Liver (tissue), 9 donors: ENCODE results near the gene OR6K6. TPM values are rescaled to one million over a fixed set of nuclear protein-coding genes. Genes with fewer than 3 reads are reported as not detected.

Experiments
- DNase-seq: peaks from one replicate; pipeline ENCODE4 v3.0.0-alpha.2; 2017; ENCODE audit warnings: low spot score
- H3K27ac ChIP-seq, 2 donors: one replicate each; pipeline ENCODE4 v1.7.0; 2013; ENCODE audit warnings: inconsistent platforms in 2 of 2, low read length in 2 of 2, control low read depth in 1 of 2, low read depth in 1 of 2, mild to moderate bottlenecking in 1 of 2
- H3K27me3 ChIP-seq, 4 donors: one replicate each; pipeline versions ENCODE4 v1.6.1 to v1.7.0; 2013; ENCODE audit warnings: low read length in 3 of 4, inconsistent platforms in 1 of 4, mild to moderate bottlenecking in 1 of 4, moderate library complexity in 1 of 4; ENCODE audit not compliant: control insufficient read depth in 4 of 4, insufficient read depth in 4 of 4
- H3K36me3 ChIP-seq, 4 donors: one replicate each; pipeline versions ENCODE4 v1.6.1 to v1.7.0; 2013; ENCODE audit warnings: low read length in 3 of 4, mild to moderate bottlenecking in 3 of 4, low read depth in 1 of 4, moderate library complexity in 1 of 4; ENCODE audit not compliant: control insufficient read depth in 4 of 4, insufficient read depth in 3 of 4
- H3K4me1 ChIP-seq, 4 donors: one replicate each; pipeline versions ENCODE4 v1.6.1 to v1.7.0; 2013; ENCODE audit warnings: low read length in 3 of 4, mild to moderate bottlenecking in 3 of 4, moderate library complexity in 1 of 4; ENCODE audit not compliant: control insufficient read depth in 4 of 4, insufficient read depth in 4 of 4
- H3K4me3 ChIP-seq, 3 donors: one replicate each; pipeline versions ENCODE4 v1.6.1 to v1.7.0; 2013; ENCODE audit warnings: low read length in 3 of 3, control low read depth in 1 of 3, low read depth in 1 of 3, mild to moderate bottlenecking in 1 of 3
- H3K9ac ChIP-seq, 2 donors: one replicate each; pipeline ENCODE4 v1.7.0; 2013; ENCODE audit warnings: low read length in 2 of 2, mild to moderate bottlenecking in 2 of 2, moderate library complexity in 2 of 2, control low read depth in 1 of 2, low read depth in 1 of 2
- H3K9me3 ChIP-seq, 4 donors: one replicate each; pipeline versions ENCODE4 v1.6.1 to v1.7.0; 2013; ENCODE audit warnings: low read length in 3 of 4; ENCODE audit not compliant: control insufficient read depth in 4 of 4
- EGR1 ChIP-seq, 2 donors: IDR thresholded peaks; 2 replicates each; pipeline ENCODE4 v1.6.1; 2016 to 2018; ENCODE audit warnings: antibody characterized with exemption in 2 of 2, low read depth in 2 of 2
- FOXA1 ChIP-seq: IDR thresholded peaks from 2 replicates; pipeline ENCODE4 v1.6.1; 2016; ENCODE audit warnings: antibody characterized with exemption
- FOXA2 ChIP-seq: IDR thresholded peaks from 2 replicates; pipeline ENCODE4 v1.6.1; 2016; ENCODE audit warnings: antibody characterized with exemption
- GABPA ChIP-seq, 2 donors: IDR thresholded peaks in 1 of 2; conservative IDR thresholded peaks in 1 of 2; 2 replicates each; pipeline ENCODE4 v1.6.1; 2016; ENCODE audit warnings: antibody characterized with exemption in 2 of 2, mild to moderate bottlenecking in 1 of 2, moderate library complexity in 1 of 2
- HNF4A ChIP-seq, 2 donors: conservative IDR thresholded peaks; 2 replicates each; pipeline ENCODE4 v1.6.1; 2016; ENCODE audit warnings: antibody characterized with exemption in 2 of 2, mild to moderate bottlenecking in 2 of 2
- HNF4G ChIP-seq: IDR thresholded peaks from 2 replicates; pipeline ENCODE4 v1.6.1; 2016; ENCODE audit warnings: antibody characterized with exemption
- JUND ChIP-seq, 2 donors: IDR thresholded peaks; 2 replicates each; pipeline ENCODE4 v1.6.1; 2016; ENCODE audit warnings: antibody characterized with exemption in 2 of 2
- NR2F2 ChIP-seq: IDR thresholded peaks from 2 replicates; pipeline ENCODE4 v1.6.1; 2016; ENCODE audit warnings: antibody characterized with exemption
- RAD21 ChIP-seq, 2 donors: IDR thresholded peaks; 2 replicates each; pipeline ENCODE4 v1.6.1; 2016; ENCODE audit warnings: antibody characterized with exemption in 2 of 2, mild to moderate bottlenecking in 2 of 2
- RXRA ChIP-seq, 2 donors: IDR thresholded peaks; 2 replicates each; pipeline ENCODE4 v1.6.1; 2017 to 2018; ENCODE audit warnings: antibody characterized with exemption in 2 of 2, mild to moderate bottlenecking in 1 of 2
- SP1 ChIP-seq: IDR thresholded peaks from 2 replicates; pipeline ENCODE4 v1.6.1; 2018; ENCODE audit warnings: antibody characterized with exemption, mild to moderate bottlenecking
- TAF1 ChIP-seq: conservative IDR thresholded peaks from 2 replicates; pipeline ENCODE4 v1.6.1; 2016; ENCODE audit warnings: antibody characterized with exemption, mild to moderate bottlenecking
- YY1 ChIP-seq: IDR thresholded peaks from 2 replicates; pipeline ENCODE4 v1.6.1; 2016; ENCODE audit warnings: antibody characterized with exemption, mild to moderate bottlenecking
- WGBS: extraction: QIAGEN DNeasy Blood & Tissue Kit; methylation state at CpG from one replicate; pipeline ENCODE4 v1.1.7; 2013; 5-methylcytosine and 5-hydroxymethylcytosine counted together
- polyA plus RNA-seq, 2 donors: library from polyadenylated mRNA; stranded (reverse) in 1 of 2; unstranded in 1 of 2; fragments of 200-250 nt in 1 of 2; fragments of >200 nt in 1 of 2; fragmentation: Nextera tagmentation in 1 of 2; extraction: Ambion mirVana in 1 of 2; gene quantifications; one replicate each; pipeline versions ENCODE4 v1.2.1 to v1.2.3, GENCODE V29; 2013 to 2015
- total RNA-seq, 2 donors: library from RNA; depleted of rRNA; stranded (reverse); fragments of >200 nt; gene quantifications; one replicate each; pipeline ENCODE4 v1.2.3, GENCODE V29; 2014
- TF ChIP-seq, protein P1 (sequence below): IDR thresholded peaks from 2 replicates; pipeline ENCODE4 v1.6.1; 2016; ENCODE audit warnings: antibody characterized with exemption
- TF ChIP-seq, protein P2 (sequence below): IDR thresholded peaks from 2 replicates; pipeline ENCODE4 v1.6.1; 2016; ENCODE audit warnings: antibody characterized with exemption, mild to moderate bottlenecking
- TF ChIP-seq, protein P3 (sequence below): IDR thresholded peaks from 2 replicates; pipeline ENCODE4 v1.6.1; 2016; ENCODE audit warnings: antibody characterized with exemption
- TF ChIP-seq, protein P4 (sequence below): IDR thresholded peaks from 2 replicates; pipeline ENCODE4 v1.6.1; 2016; ENCODE audit warnings: antibody characterized with exemption
- TF ChIP-seq, protein P5 (sequence below): fragments of 150-350 bp; IDR thresholded peaks from 2 replicates; pipeline ENCODE4 v1.5.1; 2017; ENCODE audit warnings: improper control_type of control experiment, low read depth, low read length; ENCODE audit not compliant: missing input control
- donor health status: healthy.
- donor health status: healthy.
- donor health status: healthy.
- donor health status: healthy.
- donor health status: healthy.

Gene OR6K6
- total and polyA plus RNA-seq, 4 donors = not detected

DNA sequence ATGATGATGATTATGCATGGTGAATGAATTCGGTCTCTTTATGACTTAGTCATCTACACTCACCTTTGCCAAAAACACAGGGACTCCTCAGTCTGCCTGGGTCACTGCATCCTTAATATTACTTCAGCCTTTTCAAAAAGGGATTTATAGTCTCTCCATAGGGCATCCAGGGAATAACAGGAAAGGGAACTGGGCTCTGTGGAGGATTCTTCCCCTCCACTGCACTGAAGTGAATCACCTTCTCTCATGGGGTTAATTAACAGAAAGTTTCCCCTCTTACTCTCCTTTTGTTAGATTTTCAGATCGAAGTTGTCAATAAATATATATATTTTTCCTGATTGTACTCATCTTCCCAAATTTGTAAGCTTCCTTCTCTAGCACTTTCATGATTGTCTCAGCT is 33.9 kb upstream of the OR6K6 start, which contains the start of gene OR6K3 (continued):
- TF ChIP-seq EGR1 (IDR thresholded peaks at IDR 0.05; ENCODE audit: low read depth in 2 of 2) = no peak

DNA sequence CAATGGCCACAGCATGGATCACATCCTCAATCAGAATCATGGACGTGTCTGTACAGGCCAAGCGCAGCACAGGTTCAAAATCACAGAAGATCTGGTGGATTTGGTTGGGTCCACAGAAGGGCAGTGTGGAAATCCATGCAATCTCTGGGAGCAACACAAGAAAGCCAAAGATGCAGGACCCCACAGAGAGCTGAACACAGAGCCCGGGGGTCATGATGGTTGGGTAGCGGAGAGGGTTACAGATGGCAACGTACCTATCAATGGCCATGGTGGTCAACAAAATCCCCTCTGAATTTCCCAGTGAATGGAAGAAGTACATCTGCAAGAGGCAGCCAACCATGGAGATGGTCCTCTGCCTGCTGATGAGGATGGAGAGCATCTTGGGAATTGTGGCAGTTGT is 30.1 kb upstream of the OR6K6 start:
- H3K9me3 ChIP-seq = no peaks in the 10 kb centered on the region
- no peak for TF ChIP-seq NR2F2
- no peak for TF ChIP-seq EGR1 (IDR thresholded peaks at IDR 0.05; ENCODE audit: low read depth in 2 of 2)
- no peak for TF ChIP-seq RAD21 (IDR thresholded peaks at IDR 0.05)
- no peak for TF ChIP-seq SP1
- TF ChIP-seq FOXA1 = no peak
- TF ChIP-seq YY1 = no peak
- no peak for TF ChIP-seq JUND (IDR thresholded peaks at IDR 0.05)
- TF ChIP-seq, protein P1, sequence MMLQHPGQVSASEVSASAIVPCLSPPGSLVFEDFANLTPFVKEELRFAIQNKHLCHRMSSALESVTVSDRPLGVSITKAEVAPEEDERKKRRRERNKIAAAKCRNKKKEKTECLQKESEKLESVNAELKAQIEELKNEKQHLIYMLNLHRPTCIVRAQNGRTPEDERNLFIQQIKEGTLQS = no peak
- 85% methylated on average over 5 of the region's 5 CpGs for WGBS
- H3K4me3 ChIP-seq = no peak overlapping the region
- no peak for DNase-seq
- no peaks in the 10 kb centered on the region for H3K36me3 ChIP-seq
- peaks cover 0 to 3% (median 0%) of the 10 kb centered on the region in 4 donors for H3K27me3 ChIP-seq
- no peaks in the 10 kb centered on the region for H3K4me1 ChIP-seq
- H3K27ac ChIP-seq = no peak overlapping the region
- H3K9ac ChIP-seq = no peak overlapping the region

DNA sequence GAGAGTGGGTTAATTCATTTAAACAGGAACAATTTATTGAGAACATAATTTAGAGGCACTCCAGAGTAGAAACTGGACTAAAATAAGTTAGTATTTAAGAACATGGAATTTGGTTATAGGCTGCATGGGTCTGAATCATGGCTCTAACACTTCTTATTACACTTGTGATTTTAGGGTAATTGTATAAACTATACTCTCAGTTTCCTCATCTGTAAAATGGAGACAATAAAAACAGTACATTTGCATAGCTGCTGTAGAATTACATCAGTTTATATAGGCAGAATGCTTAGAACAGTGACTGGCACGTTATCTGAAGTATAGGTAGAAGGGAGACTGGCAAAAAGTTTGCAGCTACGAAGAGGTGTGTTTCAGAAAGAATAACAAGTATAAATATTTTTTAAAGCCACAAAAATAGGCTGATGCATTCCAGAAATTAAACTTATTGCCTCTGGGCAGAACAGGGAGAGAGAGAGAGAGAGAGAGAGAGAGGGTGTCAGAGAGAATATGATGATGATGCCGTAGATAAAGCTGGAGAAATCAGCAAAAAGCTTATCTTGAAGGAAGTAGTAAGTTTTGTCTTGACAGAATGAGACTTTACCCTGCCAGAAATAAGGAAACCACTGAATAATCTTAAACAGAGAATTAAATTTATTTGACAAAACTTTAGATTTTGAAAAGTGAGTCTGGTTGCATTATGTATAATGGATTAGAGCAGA is 25.9 kb upstream of the OR6K6 start:
- 74% methylated on average over 3 of the region's 3 CpGs for WGBS
- Histone ChIP-seq H3K4me3 (no peak overlapping the region), H3K27me3 (no peaks in the 10 kb centered on the region), H3K27ac (no peak overlapping the region), H3K9me3 (no peaks in the 10 kb centered on the region), H3K9ac (no peak overlapping the region), H3K4me1 (peaks cover 0 to 1% (median 0%) of the 10 kb centered on the region in 4 donors), H3K36me3 (no peaks in the 10 kb centered on the region)
- no peak for DNase-seq
- TF ChIP-seq RAD21 (IDR thresholded peaks at IDR 0.05) (no peak), SP1 (no peak), TAF1 (no peak), FOXA1 (no peak), FOXA2 (no peak), HNF4G (no peak), JUND (IDR thresholded peaks at IDR 0.05) (no peak), YY1 (no peak), EGR1 (IDR thresholded peaks at IDR 0.05; ENCODE audit: low read depth in 2 of 2) (no peak), RXRA (IDR thresholded peaks at IDR 0.05) (no peak), HNF4A (conservative IDR thresholded peaks at IDR 0.05) (no peak), GABPA (IDR thresholded peaks at IDR 0.05 in 1 of 2, conservative IDR thresholded peaks at IDR 0.05 in 1 of 2) (no peak)
- TF ChIP-seq, protein P2, sequence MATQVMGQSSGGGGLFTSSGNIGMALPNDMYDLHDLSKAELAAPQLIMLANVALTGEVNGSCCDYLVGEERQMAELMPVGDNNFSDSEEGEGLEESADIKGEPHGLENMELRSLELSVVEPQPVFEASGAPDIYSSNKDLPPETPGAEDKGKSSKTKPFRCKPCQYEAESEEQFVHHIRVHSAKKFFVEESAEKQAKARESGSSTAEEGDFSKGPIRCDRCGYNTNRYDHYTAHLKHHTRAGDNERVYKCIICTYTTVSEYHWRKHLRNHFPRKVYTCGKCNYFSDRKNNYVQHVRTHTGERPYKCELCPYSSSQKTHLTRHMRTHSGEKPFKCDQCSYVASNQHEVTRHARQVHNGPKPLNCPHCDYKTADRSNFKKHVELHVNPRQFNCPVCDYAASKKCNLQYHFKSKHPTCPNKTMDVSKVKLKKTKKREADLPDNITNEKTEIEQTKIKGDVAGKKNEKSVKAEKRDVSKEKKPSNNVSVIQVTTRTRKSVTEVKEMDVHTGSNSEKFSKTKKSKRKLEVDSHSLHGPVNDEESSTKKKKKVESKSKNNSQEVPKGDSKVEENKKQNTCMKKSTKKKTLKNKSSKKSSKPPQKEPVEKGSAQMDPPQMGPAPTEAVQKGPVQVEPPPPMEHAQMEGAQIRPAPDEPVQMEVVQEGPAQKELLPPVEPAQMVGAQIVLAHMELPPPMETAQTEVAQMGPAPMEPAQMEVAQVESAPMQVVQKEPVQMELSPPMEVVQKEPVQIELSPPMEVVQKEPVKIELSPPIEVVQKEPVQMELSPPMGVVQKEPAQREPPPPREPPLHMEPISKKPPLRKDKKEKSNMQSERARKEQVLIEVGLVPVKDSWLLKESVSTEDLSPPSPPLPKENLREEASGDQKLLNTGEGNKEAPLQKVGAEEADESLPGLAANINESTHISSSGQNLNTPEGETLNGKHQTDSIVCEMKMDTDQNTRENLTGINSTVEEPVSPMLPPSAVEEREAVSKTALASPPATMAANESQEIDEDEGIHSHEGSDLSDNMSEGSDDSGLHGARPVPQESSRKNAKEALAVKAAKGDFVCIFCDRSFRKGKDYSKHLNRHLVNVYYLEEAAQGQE = no peak
- TF ChIP-seq, protein P3, sequence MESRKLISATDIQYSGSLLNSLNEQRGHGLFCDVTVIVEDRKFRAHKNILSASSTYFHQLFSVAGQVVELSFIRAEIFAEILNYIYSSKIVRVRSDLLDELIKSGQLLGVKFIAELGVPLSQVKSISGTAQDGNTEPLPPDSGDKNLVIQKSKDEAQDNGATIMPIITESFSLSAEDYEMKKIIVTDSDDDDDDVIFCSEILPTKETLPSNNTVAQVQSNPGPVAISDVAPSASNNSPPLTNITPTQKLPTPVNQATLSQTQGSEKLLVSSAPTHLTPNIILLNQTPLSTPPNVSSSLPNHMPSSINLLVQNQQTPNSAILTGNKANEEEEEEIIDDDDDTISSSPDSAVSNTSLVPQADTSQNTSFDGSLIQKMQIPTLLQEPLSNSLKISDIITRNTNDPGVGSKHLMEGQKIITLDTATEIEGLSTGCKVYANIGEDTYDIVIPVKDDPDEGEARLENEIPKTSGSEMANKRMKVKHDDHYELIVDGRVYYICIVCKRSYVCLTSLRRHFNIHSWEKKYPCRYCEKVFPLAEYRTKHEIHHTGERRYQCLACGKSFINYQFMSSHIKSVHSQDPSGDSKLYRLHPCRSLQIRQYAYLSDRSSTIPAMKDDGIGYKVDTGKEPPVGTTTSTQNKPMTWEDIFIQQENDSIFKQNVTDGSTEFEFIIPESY = no peak
- TF ChIP-seq, protein P1 = no peak
- TF ChIP-seq, protein P4, sequence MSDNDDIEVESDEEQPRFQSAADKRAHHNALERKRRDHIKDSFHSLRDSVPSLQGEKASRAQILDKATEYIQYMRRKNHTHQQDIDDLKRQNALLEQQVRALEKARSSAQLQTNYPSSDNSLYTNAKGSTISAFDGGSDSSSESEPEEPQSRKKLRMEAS = no peak
- TF ChIP-seq, protein P5, sequence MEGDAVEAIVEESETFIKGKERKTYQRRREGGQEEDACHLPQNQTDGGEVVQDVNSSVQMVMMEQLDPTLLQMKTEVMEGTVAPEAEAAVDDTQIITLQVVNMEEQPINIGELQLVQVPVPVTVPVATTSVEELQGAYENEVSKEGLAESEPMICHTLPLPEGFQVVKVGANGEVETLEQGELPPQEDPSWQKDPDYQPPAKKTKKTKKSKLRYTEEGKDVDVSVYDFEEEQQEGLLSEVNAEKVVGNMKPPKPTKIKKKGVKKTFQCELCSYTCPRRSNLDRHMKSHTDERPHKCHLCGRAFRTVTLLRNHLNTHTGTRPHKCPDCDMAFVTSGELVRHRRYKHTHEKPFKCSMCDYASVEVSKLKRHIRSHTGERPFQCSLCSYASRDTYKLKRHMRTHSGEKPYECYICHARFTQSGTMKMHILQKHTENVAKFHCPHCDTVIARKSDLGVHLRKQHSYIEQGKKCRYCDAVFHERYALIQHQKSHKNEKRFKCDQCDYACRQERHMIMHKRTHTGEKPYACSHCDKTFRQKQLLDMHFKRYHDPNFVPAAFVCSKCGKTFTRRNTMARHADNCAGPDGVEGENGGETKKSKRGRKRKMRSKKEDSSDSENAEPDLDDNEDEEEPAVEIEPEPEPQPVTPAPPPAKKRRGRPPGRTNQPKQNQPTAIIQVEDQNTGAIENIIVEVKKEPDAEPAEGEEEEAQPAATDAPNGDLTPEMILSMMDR = no peak
